CD4-positive, alpha-beta T cell treated with Interleukin-17A for 1 hour (primary cell): ENCODE data around the gene ETV3.
A peak's percentile ranks its signal among the peaks of the same experiment; 100 is the strongest.

ENCODE experiments used
- DNase-seq: peaks from one replicate; pipeline ENCODE4 v3.0.0-alpha.2; 2020

ETV3 gene

DNA sequence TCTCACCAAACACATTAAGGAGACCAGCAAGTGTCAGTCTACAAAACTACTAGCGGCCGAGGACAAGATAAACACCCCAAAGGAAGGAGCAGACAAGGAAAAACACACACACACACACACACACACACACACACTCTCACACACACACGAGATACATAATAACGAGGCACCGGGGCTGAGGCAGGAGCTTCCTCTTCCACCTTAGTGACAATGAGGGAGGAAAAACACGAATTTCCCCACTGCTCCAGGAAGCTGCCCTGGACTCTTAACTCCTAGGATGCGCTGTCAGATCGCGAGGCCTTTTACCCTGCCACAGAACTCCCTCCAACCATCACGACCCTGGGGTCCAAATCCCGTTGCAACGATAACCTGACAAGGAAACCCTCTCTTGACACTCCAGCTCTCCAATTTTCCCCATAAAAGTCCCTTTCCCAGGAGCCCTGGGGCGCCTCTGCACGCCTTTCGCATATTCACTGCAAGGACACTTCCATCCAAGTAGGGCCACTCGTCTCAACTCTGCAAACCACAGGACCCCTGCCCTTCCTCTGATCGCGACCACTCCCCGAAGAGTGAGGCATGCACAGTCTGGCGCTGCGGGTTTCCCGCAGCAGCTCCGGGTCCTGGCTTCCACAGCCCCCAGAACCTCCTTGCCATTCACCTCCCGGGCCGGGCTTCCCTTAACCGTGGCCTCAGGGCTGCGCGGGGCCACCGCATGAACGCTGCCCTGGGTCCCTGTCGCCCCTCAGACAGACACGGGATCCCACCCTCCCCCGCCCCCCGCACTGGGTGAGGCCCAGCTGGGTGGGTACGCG lies 581 bp downstream of the ETV3 start:
- DNase-seq, result peak; percentile 32

DNA sequence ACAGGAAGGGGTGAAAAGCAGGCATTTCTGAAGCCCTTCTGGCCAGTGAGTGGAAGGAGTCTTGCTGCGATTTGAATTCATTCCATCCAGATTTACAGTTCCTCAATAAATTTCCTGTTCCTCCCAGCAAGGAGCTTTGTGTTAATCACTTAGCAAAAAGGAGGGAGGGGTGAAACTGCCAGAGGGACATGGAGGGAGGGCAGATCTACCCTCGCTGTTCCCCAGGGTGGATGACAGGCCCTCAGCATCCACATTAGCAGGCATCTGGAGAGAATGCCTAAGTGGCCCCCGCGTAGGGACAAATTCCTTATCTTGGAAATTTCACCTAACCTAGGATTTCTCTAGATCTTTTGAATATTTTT lies 1.2 kb downstream of the ETV3 start:
- no peak for DNase-seq

DNA sequence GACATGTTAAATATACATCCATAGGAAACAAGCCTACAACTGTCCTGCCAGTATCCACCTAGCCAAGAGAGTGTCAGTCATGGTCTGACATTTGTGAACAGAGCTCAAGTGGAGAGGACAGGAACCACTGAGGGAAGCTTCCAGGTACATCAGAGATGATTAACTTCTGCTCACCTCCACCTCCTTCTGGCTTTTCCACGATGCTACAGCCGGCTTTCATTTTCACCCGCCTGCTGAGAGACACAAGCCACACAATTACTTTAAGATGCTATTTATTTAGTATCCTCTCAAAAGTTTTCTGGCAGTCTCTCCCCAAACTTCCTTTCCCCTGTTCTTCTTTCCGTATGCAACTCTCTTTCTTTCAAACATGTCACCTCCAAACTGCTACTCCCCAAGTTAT lies 2.1 kb downstream of the ETV3 start:
- DNase-seq, result peak; percentile 35

DNA sequence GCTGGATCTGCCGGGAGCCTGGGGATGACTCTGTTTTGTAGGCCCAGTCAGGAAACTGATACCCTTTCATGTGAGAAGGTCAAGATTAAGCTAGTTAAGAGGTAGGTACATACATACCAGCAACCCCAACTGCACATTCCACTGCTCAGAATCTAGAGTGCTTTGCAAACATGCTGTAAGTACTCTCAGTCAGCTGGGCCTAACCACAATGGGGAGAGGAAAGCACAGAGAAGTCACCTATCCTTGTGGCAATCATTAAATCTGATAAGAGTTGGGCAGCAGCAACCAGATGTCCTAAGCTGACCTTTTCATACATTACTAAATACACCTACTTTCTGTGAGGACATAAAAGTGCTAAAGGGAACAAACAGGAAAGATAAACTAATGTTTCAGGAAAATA lies 2.5 kb downstream of the ETV3 start:
- DNase-seq, result no peak

DNA sequence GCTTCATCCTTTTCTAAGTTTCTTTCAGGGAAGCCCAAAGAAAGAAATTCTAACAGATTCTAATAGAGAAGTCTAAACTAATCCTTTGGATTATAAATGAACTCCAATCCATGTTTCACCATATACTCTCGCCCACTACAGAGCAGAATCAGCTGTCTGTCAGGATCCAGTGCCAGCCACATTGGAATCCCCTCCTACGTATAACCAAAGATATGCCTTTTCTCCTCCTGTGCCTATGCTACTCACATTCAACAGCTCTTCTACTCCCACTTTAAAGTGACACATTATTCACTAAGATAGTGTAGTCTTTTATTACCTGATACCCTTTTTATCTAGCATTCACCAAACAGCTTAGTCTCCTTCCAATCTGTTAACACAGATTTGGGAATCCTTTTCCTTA lies 3.1 kb downstream of the ETV3 start:
- no peak for DNase-seq

DNA sequence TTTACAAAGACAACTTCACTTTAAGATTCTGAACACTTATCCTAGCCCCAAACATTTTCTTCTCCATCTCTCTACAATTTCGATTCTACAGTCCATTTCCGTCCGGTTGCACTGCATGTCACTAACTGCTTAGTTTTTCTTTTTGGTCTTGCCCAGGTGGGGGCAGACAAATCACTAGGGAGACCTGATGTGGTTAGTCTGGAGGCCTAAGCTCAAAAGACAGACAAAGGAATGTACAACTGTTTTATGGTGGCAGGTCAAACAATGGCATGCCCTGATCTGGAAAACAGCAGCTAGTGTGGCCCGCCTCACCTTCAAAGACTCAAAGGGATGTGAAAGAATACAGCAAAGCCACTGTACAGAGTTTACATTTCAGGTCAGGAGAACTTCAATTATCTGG lies 3.8 kb downstream of the ETV3 start:
- DNase-seq, result no peak

DNA sequence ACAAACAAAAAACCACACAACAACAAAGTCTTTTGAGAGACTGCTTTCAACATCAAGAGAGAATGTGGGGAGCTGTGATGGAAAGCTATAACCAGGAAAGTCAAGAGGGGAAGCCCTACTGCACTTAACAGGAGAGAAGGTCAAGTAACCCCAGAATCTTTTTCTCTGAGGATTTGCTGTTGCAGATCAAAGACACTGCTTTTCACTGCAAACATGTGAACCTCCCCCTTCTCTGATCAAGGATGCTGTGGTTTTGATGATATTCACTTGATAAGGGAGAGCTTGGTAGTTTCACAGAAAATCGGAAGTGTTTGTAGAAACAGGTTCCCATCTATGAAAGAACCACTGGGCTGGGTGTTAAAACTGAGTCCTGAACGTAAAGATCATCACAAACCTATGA lies 4.8 kb downstream of the ETV3 start:
- DNase-seq, result peak; percentile 78

DNA sequence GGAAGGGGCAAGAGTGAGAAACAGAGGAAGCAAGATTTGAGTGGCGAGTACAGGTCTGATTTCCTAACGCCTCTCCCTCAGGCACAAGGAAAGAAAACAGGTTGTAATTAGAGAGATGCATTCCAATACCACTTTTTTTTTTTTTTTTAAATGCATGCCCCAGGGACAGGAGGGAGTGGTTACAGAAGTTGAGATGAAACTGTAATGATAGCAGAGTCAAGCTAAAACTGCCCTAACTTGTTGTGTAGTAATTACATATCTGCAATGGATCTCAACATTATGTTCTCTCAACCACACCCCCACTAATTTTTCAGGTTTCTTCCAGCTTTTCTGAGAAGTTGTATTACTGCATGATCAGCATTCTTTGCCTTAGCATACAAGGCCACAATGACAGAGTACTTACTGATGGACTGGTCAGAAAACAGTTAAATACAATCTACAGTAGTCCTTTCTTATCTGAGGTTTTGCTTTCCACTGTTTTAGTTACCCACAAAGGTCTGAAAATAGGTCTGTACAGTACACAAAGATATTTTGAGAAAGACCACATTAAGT lies 5.5 kb downstream of the ETV3 start:
- no peak for DNase-seq

DNA sequence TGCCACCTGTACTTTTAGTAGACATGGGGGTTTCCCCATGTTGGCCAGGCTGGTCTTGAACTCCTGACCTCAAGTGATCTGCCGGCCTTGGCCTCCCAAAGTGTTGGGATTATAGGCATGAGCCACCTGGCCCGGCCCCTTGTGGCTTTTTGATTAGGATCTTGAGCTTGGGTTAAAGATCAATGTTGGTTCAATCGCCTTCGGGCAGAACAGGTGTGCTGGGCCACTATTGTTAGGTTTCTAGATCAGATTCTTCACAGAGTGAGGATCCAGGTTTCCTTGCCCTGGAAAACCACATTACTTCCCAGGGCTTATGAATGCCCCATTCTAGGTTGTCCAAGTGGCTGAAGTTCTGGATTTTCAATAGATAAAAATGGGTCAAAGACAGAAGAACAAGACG lies 6.1 kb downstream of the ETV3 start:
- no peak for DNase-seq

DNA sequence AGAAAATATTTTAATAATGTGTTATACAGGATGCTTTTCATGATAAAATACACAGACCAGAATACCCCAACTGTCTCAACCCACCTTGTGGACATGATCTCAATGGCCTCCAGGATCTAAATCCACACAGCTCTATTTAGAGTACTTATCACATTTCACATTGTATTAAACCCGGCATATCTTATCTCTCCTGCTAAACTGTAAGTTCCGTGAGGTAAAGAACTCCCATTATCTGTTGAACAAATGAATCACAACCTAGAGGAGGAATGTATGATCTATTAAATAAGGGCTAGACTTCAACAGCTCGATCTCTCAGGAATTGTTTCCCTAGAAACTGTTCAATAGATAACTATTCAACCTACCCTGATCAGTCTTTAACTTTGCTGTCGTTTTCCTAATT lies 6.9 kb downstream of the ETV3 start:
- DNase-seq, result no peak

DNA sequence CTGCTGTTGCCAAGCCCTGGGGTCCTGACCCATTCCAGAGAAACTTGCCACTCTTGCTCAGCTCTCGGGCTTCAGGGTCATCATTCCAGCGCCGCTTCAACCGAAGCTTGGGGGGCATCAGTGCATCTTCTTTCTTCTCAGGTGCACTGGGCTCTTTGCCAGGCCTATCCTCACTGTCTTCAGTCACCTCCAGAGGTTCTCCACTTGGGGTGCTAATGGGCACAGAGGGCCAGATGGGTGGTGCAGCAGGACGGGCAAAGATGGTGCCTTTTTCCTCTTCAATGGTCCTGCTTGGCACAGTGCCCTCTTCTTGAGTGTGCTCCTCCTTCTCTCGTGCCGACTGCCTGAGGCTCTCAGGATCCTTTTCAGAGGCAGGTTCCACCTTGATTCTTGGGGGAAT lies 13.3 kb downstream of the ETV3 start:
- no peak for DNase-seq

DNA sequence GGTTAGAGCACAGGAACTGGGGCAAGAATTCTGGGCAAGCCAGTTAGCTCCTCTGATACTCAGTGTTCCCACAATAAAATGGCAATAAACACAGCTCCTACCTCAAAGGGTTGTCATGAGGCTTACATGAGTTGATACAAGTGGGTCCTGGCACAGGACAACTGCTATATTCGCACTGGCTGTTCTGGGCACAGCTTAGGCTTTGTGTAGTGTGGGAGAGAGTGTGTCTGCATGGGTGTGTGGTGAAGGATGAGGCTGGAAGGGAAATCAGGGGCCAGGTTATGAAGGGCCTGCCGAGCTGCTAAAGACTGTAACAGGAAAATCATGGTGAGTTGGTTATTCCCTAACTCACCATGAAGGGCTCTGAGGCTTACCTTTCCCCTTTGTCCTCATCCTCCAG lies 18.7 kb downstream of the ETV3 start:
- DNase-seq, result no peak

DNA sequence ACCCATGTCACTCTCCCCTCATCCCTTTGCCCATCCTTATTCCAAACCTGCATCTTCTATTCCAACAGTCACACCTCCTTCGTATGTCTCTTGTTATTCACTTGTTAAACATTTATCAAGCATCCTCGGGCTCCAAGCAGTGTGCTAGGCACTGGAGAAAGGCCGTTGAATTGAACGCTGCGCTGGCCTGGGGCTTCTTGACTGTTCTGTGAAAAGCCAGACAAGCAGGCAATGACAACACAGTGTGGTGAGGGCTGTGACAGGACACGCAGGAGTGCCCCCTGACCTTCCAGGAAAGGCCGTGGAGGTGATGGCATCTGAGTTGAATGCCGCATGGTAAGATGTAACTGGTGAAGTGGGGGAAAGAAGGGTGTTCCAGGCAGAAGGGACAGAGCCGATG lies 19.2 kb downstream of the ETV3 start:
- DNase-seq, result no peak

DNA sequence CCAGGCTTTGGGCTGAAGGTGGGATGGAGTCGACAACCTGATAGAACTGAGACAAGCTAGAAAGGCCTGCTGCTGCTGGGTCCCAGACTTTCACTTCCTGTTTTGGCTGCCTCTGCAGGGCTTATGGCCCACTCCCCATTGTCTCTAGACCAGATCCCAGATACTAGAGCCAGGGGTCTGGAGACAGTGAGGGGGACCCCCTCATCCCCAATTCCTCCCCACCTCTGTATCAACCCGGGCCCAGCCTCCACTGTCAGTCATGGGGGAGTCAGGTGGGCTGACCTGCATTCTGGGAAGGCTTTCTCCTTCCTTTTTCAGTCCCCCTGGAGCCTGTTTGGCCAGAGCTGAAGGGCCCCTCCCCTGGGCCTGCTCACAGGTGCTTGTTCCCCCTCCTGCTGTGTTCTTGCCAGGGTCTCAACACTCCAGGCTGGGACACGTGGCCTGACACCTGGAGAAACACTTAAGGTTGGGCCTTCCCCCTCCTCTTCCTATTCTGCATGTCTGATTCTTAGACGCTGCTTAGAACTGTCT lies 20.6 kb downstream of the ETV3 start:
- DNase-seq, result no peak

DNA sequence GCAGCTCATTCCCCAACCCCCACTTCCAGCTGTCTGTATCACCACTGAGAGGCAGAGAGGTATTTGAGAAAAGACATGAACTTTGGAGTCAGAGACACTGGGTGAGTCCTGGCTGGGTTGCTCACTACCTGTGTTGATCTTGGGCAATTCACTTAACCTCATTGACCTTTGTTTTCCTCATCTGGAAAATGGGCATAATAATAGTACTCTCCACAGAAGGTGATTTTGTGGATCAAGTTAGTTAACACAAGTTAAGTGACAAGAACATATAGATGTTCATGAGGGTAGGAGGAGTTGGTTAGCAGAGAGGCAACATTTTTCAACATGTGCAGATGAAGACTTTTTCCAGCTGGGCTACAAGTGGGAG lies 21.5 kb downstream of the ETV3 start:
- DNase-seq, result no peak

DNA sequence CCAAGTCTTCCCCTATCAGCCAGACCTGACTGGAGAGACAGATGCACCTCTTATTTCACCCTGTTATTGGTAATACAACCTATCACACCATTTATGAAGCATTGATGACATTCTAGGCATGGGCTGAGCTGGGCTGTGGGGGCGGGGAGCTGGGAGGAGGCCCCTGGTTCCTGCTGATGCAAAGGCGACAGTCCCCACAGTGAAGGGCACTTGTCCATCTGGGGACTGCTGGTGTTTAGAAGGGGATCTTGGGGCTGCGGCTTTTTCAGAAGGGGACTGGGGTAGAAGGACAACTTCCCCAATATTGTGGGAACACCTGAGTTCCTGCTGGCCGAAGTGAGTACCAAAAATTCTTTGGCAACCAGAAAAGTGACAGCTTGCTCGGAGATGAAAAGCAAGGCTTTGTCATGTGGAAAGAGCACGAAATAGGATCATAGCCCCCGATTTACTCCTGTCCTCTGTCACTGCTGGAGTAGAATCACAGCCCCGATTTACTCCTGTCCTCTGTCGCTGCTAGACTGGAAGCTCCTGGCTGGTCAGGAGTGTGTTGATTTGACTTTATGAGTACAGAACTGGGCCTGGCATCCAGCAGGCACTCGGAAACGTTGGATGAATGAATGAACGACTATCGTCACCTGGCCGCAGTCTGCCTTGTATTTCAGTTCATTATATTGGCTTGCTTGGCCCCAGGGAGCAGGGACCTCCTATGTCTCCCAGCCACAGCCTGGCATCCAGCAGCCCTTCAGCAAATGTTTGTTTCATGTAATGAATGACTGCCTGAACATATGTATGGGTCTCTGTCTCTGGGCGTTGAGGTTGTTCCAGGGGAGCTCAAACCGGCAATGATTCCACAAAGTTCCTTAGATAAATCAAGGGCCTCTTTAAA lies 22.1 kb downstream of the ETV3 start:
- no peak for DNase-seq

DNA sequence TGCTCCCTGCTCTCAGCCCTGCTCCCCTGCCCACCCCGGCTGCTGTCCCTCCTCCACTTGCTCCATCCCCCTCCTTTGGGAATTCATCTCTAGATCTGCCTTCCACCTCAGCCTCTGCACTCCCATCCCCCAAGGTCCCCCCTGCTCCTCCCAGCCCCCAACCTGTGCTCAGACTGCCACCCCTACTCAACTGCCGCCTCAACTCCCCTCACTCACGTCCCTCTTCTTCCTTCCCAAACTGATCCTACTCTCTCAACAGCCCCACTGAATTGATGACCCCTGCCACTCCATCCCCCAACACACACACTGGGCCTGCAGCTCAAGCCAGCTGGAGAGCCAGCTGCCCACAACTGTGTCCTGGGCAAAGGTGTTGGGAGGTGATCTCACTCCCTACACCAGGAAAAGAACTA lies 22.8 kb downstream of the ETV3 start:
- no peak for DNase-seq

DNA sequence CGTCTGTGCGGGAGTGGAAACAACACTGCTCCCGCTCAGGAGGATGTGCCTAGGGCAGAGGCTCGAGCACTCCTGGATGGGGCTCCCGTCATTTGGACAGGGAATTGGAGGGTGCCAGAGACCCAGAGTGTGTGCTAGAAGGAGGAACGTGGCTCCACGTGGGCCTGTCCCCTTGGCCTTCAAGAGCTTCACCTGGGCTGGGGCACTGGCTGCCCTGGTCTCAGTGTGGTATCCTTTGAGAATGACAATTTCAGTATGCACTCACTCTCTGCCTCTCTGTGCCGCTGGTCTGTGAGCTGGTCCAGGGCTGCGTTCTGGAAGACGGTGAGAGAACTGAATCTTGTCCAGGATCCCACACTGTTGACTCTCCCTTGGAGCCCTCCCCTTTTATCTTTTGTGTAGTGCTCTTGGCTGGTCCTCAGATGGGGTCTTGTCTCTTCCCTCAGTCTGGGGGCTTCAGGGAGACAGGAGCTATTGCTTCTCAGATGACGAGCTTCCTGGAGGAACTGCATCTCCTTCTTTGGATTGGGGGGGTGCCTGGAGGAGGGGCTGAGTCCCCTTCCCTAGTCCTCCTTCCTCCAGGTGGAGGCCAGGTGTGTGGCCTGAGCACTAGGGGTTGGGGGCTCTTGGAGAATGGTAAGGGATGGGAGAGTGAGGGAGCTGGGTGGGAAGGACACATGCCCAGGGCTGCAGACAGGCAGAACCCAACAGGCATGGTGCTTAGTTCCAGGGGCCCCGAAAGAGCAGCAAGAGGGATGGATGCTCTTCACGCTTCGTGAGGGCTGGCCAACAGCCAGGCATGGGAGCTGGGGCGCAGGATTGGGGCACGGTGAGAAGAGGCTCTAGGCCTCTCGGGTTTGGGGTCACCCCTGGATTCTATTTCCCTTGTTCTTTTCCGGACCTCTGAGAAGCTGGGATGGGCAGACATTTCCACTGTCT lies 23.7 kb downstream of the ETV3 start:
- no peak for DNase-seq

DNA sequence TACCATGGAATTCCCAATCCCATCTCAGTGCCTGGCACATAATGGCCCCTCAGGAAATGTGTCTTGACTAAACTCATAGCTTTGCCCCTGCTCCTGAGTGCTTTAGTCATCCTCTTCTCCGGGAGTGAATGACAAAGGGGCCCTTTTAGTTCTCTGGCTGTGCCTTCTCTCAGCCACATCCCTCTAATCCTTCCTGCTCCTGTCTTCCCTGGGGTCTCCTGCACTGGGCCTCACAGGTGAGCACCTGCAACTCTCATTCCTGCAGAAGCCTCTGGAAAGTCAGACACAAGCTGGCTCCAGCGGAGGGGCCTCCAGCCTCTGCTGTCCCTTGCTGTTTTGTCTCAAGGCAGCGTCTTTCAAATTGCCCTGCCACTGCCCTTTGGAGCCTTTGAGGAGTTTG lies 24.6 kb downstream of the ETV3 start:
- DNase-seq, result no peak

DNA sequence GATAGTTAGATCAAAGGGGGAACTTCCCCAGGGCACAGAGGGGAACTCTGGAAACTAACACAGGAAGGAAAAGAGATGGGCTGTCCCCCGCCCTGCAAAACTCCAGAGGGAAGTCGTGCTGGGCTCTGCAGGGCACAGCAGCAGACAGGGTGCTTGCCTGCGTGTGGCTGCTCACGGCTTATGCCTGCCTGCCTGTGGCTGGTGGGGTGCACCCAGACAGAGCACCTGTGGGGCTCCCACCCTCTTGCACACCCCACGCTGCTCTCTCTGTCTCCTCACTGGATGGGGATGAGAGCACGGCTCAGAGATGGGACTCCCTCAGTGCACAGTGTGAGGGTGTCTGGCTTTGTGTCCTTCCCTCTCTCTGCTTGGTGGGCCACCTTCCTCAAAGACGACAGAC lies 25.1 kb downstream of the ETV3 start:
- DNase-seq, result no peak

DNA sequence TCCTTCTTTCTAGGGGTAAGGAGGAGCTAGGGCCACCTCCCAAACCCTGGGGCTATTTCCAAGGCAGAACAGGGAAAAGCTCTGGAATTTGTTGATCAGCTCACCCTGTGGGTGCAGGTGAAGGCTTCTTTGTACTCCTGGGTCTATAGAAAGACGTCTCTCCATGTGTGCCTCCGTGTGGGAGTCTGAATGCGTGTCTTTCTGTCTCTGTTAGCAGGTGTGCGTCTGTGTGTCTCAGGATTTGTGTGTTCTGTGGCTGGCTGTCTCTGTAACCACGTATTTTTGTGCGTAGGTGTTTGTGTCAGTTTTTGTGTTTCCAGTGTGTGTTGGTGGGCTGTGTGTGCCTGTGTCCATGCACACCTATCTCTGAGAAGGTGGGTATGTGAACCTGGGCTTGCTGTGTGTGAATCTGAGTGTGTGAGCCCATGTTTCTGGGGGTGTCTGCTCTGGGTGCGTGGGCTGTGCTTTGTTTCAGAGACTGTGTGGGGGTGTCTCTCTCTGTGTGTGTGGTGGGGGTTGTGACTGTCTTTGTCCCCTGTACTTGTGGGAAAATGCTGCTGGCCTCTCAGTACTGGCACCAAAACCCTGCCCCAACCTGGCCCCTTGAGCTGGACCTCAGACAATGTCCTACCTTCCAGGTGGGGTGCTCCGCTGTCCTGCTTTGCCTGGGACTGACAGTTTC lies 25.9 kb downstream of the ETV3 start:
- no peak for DNase-seq
